ENCODE measurements around the gene SIX6. TPM values are rescaled to one million over a fixed set of nuclear protein-coding genes. Genes with fewer than 3 reads are reported as not detected.

Gene SIX6
- total and polyA plus RNA-seq, 2 donors (not counting 1 experiment from before 2014, with no cell fraction given), result not detected

DNA sequence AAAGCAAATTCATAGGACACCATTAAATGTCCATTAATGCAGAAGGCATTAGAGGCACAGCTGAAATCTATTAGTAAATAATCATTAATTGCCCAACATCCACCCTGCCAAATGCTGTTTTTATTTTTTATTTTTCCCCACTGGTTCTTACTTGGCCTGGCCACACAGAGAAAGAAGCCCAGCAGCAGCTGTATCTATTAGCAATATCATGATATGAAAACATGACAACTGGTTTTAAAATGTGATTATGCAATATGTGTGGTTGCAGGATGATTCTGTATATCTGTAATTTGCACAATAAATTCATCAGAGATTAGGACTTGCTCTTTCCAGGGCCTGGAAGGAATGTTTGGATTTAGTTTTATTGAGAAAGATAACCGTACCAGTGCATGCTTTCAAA is 44.9 kb downstream of the SIX6 start:
- peaks cover 31% of the 10 kb centered on the region for H3K27me3 Mint-ChIP-seq
- no peak for ATAC-seq (ENCODE audit: low read depth)
- no CpG with 5 or more reads among the region's 1 CpG for WGBS (ENCODE audit: insufficient coverage)

DNA sequence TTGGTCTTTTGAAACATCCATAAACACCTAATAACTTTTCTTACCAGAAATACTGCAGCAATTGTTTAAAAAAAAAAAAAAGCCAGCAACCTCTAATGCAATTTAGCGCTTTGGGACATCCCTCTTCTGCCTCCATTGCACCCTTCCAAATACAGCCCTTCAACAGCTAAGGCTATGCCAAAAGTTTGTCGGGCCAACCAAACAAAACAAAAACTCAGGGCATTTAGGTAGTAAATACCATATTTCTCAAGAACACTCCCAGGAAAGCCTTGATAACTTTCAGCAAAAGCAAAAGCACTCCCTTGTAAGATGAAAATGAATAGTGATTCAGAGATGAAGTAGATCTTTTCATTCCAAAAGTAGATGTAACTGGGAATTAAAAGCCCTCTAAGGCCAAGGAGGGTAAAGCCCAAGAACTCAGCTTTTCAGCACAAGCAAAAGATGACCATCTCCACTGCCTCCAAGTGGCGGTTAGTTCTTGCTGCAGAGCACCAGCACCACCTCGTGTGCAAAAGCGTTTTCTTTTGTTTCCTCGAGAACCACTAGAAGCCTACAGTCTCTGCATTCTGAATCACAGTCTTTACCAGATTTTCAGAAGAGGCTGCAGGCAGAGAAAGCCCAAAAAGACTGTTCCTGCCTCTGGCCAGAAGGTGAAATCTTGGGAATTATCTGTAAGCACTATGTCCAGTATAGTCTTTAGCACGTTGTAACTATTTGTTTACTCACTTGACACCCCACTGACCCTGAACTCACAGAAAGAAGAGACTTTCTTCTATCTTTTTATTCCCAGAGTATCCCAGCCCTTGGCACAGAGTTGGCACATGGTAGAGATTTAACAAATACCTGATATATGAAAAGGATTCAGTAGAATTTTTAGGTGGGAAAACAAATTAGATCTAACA is 53.1 kb downstream of the SIX6 start:
- H3K4me1 ChIP-seq (ENCODE audit: control insufficient read depth in 2 of 2, insufficient read depth in 2 of 2, low read length in 2 of 2), result no peaks in the 10 kb centered on the region
- H4K20me1 ChIP-seq (ENCODE audit: control insufficient read depth, insufficient read depth, low read length, poor library complexity, severe bottlenecking), result no peaks in the 10 kb centered on the region
- H3K4me1 Mint-ChIP-seq, result peaks cover 3% of the 10 kb centered on the region
- H3K27ac Mint-ChIP-seq, result no peak overlapping the region
- no peak overlapping the region for H3K4me2 ChIP-seq (replicated peaks; ENCODE audit: low read depth, low read length, poor library complexity, severe bottlenecking)
- H3K4me3 ChIP-seq (ENCODE audit: control extremely low read depth in 1 of 5, extremely low read depth in 1 of 5, insufficient read depth in 1 of 5, low read depth in 2 of 5, low read length in 4 of 5), result no peak overlapping the region
- H3K9ac ChIP-seq (ENCODE audit: low read length), result no peak overlapping the region
- H2AFZ ChIP-seq (ENCODE audit: insufficient read depth, low read depth, low read length, poor library complexity, severe bottlenecking), result no peak overlapping the region
- no peaks in the 10 kb centered on the region for H3K79me2 ChIP-seq (ENCODE audit: control insufficient read depth, insufficient read depth, low read length)
- ATAC-seq (ENCODE audit: low read depth), result no peak
- TF ChIP-seq, protein P1, sequence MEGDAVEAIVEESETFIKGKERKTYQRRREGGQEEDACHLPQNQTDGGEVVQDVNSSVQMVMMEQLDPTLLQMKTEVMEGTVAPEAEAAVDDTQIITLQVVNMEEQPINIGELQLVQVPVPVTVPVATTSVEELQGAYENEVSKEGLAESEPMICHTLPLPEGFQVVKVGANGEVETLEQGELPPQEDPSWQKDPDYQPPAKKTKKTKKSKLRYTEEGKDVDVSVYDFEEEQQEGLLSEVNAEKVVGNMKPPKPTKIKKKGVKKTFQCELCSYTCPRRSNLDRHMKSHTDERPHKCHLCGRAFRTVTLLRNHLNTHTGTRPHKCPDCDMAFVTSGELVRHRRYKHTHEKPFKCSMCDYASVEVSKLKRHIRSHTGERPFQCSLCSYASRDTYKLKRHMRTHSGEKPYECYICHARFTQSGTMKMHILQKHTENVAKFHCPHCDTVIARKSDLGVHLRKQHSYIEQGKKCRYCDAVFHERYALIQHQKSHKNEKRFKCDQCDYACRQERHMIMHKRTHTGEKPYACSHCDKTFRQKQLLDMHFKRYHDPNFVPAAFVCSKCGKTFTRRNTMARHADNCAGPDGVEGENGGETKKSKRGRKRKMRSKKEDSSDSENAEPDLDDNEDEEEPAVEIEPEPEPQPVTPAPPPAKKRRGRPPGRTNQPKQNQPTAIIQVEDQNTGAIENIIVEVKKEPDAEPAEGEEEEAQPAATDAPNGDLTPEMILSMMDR (IDR thresholded peaks at IDR 0.05), result peak; percentile 33
- TF ChIP-seq EZH2 (IDR thresholded peaks at IDR 0.05; ENCODE audit: borderline replicate concordance, insufficient read depth, low read depth, low read length, poor library complexity, severe bottlenecking), result no peak
- WGBS (ENCODE audit: insufficient coverage), result 23% methylated on average over 4 of the region's 7 CpGs
- no peak overlapping the region for H3K27ac ChIP-seq (ENCODE audit: low read length in 2 of 2)
- no peak overlapping the region for H3K4me3 Mint-ChIP-seq
- intact Hi-C loops (cut with micrococcal nuclease), result loop anchor here (5.0 to 10.0 kb wide), 2 partner anchors 210 to 377 kb away; no protein-coding TSS in a partner anchor
- POLR2A ChIA-PET, result no interaction called here
- H3K36me3 ChIP-seq (replicated peaks in 1 of 2; ENCODE audit: control extremely low read depth in 1 of 2, control insufficient read depth in 1 of 2, extremely low read depth in 1 of 2, insufficient read depth in 2 of 2, low read length in 1 of 2), result no peaks in the 10 kb centered on the region
- no peaks in the 10 kb centered on the region for H3K27me3 ChIP-seq (replicated peaks in 1 of 4; ENCODE audit: control extremely low read depth in 1 of 4, control insufficient read depth in 3 of 4, insufficient read depth in 4 of 4, low read length in 3 of 4)
- CTCF ChIA-PET, result interaction anchor here (0.7 to 1.1 kb wide), 2 partner anchors 40 to 212 kb away, joined by 3 to 5 read pairs; no protein-coding TSS in a partner anchor
- H3K27me3 Mint-ChIP-seq, result peaks cover 8% of the 10 kb centered on the region
- no peaks in the 10 kb centered on the region for H3K9me3 ChIP-seq (ENCODE audit: control extremely low read depth in 1 of 3, control insufficient read depth in 2 of 3, insufficient read depth in 1 of 3, low read length in 2 of 3)
- peak; percentile 10 for DNase-seq
- H3K9me3 Mint-ChIP-seq (ENCODE audit: insufficient read depth), result no peaks in the 10 kb centered on the region

More for the DNA sequence above, 44.9 kb downstream of the SIX6 start:
- POLR2A ChIA-PET, result no interaction called here
- Histone ChIP-seq H3K36me3 (replicated peaks in 1 of 2; ENCODE audit: control extremely low read depth in 1 of 2, control insufficient read depth in 1 of 2, extremely low read depth in 1 of 2, insufficient read depth in 2 of 2, low read length in 1 of 2) (no peaks in the 10 kb centered on the region), H3K4me2 (replicated peaks; ENCODE audit: low read depth, low read length, poor library complexity, severe bottlenecking) (no peak overlapping the region), H2AFZ (ENCODE audit: insufficient read depth, low read depth, low read length, poor library complexity, severe bottlenecking) (no peak overlapping the region), H3K4me1 (ENCODE audit: control insufficient read depth in 2 of 2, insufficient read depth in 2 of 2, low read length in 2 of 2) (no peaks in the 10 kb centered on the region), H3K4me3 (ENCODE audit: control extremely low read depth in 1 of 5, extremely low read depth in 1 of 5, insufficient read depth in 1 of 5, low read depth in 2 of 5, low read length in 4 of 5) (no peak overlapping the region), H4K20me1 (ENCODE audit: control insufficient read depth, insufficient read depth, low read length, poor library complexity, severe bottlenecking) (no peaks in the 10 kb centered on the region), H3K79me2 (ENCODE audit: control insufficient read depth, insufficient read depth, low read length) (no peaks in the 10 kb centered on the region), H3K9ac (ENCODE audit: low read length) (no peak overlapping the region), H3K9me3 (ENCODE audit: control extremely low read depth in 1 of 3, control insufficient read depth in 2 of 3, insufficient read depth in 1 of 3, low read length in 2 of 3) (peaks cover 0 to 10% (median 0%) of the 10 kb centered on the region in 3 donors), H3K27ac (ENCODE audit: low read length in 2 of 2) (no peak overlapping the region), H3K27me3 (replicated peaks in 1 of 4; ENCODE audit: control extremely low read depth in 1 of 4, control insufficient read depth in 3 of 4, insufficient read depth in 4 of 4, low read length in 3 of 4) (peaks cover 0 to 9% (median 0%) of the 10 kb centered on the region in 4 experiments)
- intact Hi-C loops (cut with micrococcal nuclease), result loop anchor here (10.0 kb wide), 1 partner anchor 489 kb away; no protein-coding TSS in a partner anchor
- DNase-seq, result no peak
- Mint-ChIP-seq H3K4me3 (no peak overlapping the region), H3K27ac (no peak overlapping the region), H3K9me3 (ENCODE audit: insufficient read depth) (no peaks in the 10 kb centered on the region), H3K4me1 (no peaks in the 10 kb centered on the region)
- CTCF ChIA-PET, result no interaction called here
- TF ChIP-seq, protein P1 (IDR thresholded peaks at IDR 0.05), result no peak

Measured in B cell (primary cell).